Liver (tissue), 3 donors: ENCODE measurements around the gene SLC29A3.

Source experiments
- ATF3 ChIP-seq: IDR thresholded peaks from 2 replicates; pipeline ENCODE4 v1.6.1; 2016; ENCODE audit warnings: antibody characterized with exemption
- CTCF ChIP-seq: fragments of 150-350 bp; IDR thresholded peaks from 2 replicates; pipeline ENCODE4 v1.5.1; 2017; ENCODE audit warnings: improper control_type of control experiment, low read depth, low read length; ENCODE audit not compliant: missing input control
- GABPA ChIP-seq, 2 donors: IDR thresholded peaks in 1 of 2; conservative IDR thresholded peaks in 1 of 2; 2 replicates each; pipeline ENCODE4 v1.6.1; 2016; ENCODE audit warnings: antibody characterized with exemption in 2 of 2, mild to moderate bottlenecking in 1 of 2, moderate library complexity in 1 of 2
- JUND ChIP-seq, 2 donors: IDR thresholded peaks; 2 replicates each; pipeline ENCODE4 v1.6.1; 2016; ENCODE audit warnings: antibody characterized with exemption in 2 of 2
- MAX ChIP-seq: IDR thresholded peaks from 2 replicates; pipeline ENCODE4 v1.6.1; 2016; ENCODE audit warnings: antibody characterized with exemption
- RAD21 ChIP-seq, 2 donors: IDR thresholded peaks; 2 replicates each; pipeline ENCODE4 v1.6.1; 2016; ENCODE audit warnings: antibody characterized with exemption in 2 of 2, mild to moderate bottlenecking in 2 of 2
- REST ChIP-seq: IDR thresholded peaks from 2 replicates; pipeline ENCODE4 v1.6.1; 2016; ENCODE audit warnings: antibody characterized with exemption, mild to moderate bottlenecking
- RXRA ChIP-seq, 2 donors: IDR thresholded peaks; 2 replicates each; pipeline ENCODE4 v1.6.1; 2017 to 2018; ENCODE audit warnings: antibody characterized with exemption in 2 of 2, mild to moderate bottlenecking in 1 of 2
- SP1 ChIP-seq: IDR thresholded peaks from 2 replicates; pipeline ENCODE4 v1.6.1; 2018; ENCODE audit warnings: antibody characterized with exemption, mild to moderate bottlenecking
- YY1 ChIP-seq: IDR thresholded peaks from 2 replicates; pipeline ENCODE4 v1.6.1; 2016; ENCODE audit warnings: antibody characterized with exemption, mild to moderate bottlenecking
- ZBTB33 ChIP-seq: IDR thresholded peaks from 2 replicates; pipeline ENCODE4 v1.6.1; 2016; ENCODE audit warnings: antibody characterized with exemption
- donor health status: healthy.
- donor health status: healthy.

- TF ChIP-seq CTCF (no peak), MAX (no peak), RXRA (IDR thresholded peaks at IDR 0.05) (no peak), ATF3 (no peak), JUND (IDR thresholded peaks at IDR 0.05) (no peak), YY1 (no peak), REST (no peak), GABPA (IDR thresholded peaks at IDR 0.05 in 1 of 2, conservative IDR thresholded peaks at IDR 0.05 in 1 of 2) (no peak), RAD21 (IDR thresholded peaks at IDR 0.05) (no peak), SP1 (no peak), ZBTB33 (no peak)
These were observed 72.0 kb downstream of the SLC29A3 start for GRCh38 chr10:71390921-71391690.
